Mesenteric fat pad (tissue), 1 donor: ENCODE data around the gene GRIA1. TPM values are rescaled to one million over a fixed set of nuclear protein-coding genes. Genes with fewer than 3 reads are reported as not detected.

Experiments used
- DNase-seq: peaks from one replicate; pipeline ENCODE4 v3.0.0-alpha.2; 2020; ENCODE audit warnings: low spot score
- long read RNA-seq: library from polyadenylated mRNA; unstranded; transcript quantifications from one replicate; pipeline ENCODE4 v2.0.0, GENCODE V29; 2020
- total RNA-seq: library from RNA; stranded (reverse); fragmentation: NEBNext Ultra II Directional; extraction: Animal tissue kit (Norgen Biotek cat#: 25700); gene quantifications from one replicate; pipeline ENCODE4 v1.2.1, GENCODE V29; 2021
- donor health status: DM: yes; HTN: yes; CAD: no.

Gene GRIA1
- 3.2 TPM for total RNA-seq
- long read RNA-seq, partial matches to known transcripts: 0 of 2 reads
- long read RNA-seq, other reads (novel, unspliced or antisense): 2 of 2 reads

DNA sequence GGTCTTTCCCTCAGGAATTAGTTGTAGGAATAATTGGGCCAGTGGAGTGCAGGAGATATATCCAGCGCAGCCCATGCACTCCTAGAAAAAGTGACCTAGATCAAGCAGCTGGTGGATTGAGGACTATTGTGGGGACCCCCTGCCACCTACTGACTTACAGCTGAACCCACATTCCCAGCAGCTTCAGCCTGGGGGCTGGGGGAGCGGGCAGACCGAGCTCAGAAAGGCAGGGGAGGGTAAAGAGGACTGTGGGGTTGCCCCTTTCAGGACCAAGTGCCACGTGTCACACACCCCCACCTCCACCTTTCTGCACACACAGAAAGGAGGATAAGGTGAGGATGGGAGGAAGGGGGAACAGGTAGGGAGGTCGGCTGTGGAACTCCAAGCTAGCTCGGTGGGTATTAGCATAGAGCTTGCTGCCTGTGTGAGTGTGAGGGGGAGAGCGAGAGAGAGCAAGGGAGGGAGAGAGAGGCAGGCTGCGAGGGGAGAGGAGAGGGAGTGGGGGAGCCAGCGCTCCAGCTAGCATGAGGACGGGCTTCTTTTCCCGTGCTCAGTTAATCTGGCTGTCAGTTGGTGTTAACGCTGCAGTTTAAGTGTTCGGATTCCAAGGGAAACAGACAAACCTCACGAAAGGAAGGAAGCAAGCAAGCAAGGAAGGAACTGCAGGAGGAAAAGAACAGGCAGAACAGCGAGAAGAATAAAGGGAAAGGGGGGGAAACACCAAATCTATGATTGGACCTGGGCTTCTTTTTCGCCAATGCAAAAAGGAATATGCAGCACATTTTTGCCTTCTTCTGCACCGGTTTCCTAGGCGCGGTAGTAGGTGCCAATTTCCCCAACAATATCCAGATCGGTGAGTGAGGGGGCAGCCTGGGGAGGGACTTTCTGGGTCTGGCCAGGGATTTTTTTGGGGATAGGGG, at the start of gene GRIA1:
GRIA1 (plus strand) TSS at position 553 of the 920 bp plus-strand sequence.
- no peak for DNase-seq

DNA sequence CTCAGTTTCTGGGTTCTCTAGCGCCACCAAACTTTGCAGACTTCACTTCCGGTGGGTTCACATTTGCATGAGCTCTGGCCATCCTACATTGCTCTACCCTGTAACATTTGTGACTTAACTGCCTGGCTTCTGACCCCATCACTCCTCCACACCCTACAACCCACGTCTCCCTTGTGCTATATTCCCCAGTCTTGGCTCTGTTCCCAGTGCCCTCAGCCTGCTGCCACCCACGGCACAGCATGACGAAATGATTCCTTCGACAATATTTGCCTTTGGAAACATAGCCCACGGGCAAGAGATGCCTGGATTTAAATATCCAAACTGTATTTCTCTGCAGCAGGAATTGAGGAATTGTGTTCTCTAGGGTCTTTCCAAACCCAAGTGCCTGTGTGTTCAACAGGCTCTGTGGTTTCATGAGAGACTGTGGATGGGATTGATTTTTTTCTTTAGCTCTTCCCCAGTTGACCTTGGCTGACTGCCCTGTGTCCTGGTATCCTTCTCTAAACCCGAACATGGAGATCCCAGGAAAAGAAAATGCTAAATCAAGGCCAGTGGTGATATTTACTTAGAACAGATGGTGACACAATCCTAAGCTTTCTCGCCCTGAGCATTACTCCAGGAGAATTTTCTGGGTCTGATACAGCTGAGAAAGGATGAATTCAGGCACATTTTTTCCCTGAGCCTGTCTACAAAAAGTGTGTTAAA, 44.4 kb upstream of the GRIA1 start:
- DNase-seq: no peak

DNA sequence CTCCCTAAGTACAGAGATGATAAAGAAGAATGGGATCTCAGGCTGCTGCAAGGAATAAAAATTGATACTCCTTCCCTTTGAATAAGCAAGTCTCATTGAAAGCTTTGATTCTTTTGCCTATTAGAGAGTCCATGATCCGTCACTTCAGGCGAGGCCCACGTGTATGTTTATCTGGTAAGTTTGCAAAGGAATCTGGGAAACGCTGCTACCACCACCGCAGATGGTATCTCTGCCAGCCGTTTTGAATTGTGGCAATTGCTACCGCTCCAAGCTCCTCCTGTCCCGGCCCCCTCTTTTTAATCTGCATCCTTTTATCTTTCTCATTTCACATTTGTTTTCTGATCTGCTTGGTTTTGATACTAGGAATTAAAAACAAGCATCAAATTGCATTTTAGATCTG, 42.9 kb upstream of the GRIA1 start:
- DNase-seq: no peak

DNA sequence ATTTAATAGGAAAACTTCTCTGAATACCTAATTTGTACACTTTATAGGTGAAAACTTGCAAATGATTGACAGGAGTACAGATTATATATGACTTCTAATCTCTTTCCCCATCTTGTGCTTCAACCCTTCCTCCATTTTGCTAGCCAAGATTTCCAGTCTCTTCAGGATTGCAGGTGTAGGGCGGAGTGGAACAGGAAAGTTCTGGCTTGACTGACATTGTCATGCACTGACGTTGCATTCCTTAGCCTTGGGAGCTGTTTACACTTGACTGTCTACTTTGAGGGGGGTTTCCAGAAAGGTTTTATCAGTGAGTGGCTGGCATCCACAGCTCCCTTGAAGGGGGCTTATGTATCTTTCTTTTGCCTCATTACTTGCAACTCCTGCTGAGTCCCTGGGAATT, 34.1 kb upstream of the GRIA1 start:
- DNase-seq: no peak

DNA sequence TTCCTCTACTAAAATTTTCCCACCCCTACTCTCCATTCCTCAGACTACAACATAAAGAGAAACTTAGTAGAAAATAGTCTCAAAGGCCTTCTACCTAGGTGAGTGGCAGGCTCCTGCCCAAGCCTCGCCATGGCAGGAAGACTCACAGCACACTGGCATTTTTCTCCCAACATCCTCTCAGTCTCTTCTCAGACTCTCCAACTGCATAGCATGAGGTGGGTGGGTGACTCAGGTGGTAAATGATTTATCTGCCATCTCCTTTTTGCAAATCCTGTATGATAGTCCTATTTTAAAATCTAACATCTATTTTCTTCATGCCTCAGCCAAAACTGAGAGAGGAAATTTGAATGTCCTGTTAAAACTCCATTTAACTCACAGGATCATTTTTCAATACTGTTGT, 33.5 kb upstream of the GRIA1 start:
- no peak for DNase-seq

DNA sequence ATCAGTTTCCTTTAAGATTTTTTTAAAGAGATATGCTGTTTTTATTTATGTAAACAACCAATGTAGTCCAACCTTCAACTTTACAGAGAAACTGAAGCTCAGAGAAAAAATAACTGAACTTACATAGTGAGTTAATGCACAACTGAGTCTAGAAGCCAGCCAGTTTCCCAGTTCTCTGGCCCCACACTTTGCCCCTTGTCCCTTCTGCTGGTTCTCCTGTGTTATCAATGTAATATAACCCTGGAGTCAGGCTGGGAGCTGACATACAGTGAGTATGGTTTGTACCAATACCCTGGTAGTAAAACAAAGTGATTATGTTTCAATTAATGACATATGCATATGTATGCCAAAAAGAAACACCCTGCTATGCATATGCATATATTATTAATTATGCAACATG, 32.2 kb upstream of the GRIA1 start:
- no peak for DNase-seq

DNA sequence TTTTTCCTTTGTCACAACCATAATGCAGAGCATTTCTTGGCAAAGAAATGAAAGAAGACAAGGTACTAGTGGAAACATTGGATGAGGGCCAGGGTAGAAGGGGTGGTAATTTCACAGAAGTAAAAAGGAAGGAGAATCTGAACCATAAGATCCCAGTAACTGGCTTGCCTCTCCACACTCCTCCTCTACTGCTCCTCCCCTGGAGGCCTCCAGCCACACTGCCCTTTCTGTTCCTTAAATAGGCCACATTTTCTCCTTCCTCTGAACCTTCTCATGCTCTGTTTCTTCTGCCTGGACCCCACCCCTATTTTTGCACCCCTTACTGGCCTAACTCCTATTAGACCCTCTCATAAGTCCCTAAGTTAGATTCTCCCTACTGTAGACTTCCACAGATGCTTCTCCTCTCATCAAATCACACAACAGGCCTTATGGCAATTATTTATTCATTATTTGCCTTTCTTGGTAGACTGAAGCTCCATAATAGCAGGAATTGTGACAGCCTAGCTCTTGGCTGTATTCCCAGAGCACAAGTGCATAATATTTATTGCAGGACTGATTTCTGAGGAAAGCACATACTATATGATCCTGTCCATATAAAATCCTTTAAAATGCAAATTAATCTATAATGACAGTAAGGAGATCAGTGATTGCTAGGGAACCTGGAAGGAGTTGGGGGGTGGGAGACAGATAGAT, 31.3 kb upstream of the GRIA1 start:
- DNase-seq: no peak

DNA sequence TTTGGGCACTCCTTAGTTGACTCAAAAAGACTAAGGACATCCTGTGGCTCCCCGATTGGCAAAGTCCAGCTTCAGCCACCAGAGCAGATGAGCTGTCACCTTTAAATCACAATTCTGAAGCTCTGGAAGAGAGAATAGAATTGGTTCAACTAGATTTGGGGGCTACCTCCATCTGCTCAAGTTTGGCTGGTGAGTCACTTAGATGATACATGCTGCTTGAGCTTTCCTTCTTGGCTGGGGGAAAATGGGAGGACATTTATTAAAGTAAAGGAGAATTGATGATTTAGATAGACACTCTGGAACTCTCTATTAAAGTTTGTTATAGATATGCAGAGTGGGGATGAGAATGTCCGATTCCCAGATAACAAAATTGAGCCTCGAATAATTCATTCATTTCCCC, 30.0 kb upstream of the GRIA1 start:
- no peak for DNase-seq

DNA sequence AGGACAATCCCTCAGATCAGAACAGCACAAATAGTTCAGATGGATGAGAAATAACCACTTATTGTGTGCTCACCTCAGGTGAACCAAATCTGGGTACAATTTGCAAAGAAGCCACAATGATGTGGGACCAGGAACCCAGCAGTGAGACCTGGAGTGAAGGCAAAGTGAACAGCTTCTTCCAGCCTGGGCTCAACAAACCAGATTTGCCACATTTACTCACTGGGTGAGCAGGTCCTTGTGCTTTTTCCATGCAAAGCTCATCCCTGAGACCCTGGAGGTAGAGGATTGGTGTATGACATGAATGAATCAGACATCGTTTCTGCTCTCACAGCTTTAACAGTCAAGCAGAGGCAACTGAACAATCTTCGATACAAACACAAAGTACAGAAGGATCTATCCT, 29.1 kb upstream of the GRIA1 start:
- no peak for DNase-seq

DNA sequence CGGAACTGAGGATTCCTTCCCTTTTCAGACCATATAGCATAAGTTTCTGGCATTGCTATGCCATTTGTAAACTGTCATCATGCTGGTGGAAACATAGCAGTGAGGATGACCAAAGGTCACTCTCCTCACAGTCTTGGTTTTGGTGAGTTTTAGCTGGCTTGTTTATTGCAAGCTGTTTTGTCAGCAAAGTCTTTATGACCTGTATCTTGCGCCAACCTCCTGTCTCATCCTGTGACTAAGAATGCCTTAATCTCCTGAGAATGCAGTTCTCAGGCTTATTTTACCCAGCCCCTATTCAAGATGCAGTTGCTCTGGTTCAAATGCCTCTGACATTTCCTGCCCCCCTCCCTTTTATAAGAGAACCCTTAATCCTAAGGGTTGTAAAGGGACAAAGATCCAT, 26.7 kb upstream of the GRIA1 start:
- DNase-seq: no peak

DNA sequence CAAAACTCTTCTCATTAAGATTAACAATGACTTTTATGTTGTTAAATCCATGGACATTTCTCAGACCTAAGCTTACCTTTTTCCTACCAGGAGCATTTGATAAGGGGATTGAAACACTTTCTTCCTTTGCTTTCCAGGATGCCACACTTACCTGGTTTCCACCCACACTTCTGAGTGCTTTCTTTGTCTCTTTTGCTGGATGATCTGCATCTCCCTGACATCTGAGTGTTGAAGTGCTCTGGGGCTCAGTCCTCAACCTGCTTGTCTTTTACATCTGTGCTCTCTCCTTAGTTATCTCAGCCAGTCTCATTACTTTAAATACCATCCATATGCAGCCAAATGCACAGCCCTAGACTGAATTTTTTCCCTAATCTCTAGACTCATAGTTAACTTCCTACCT, 22.9 kb upstream of the GRIA1 start:
- no peak for DNase-seq

DNA sequence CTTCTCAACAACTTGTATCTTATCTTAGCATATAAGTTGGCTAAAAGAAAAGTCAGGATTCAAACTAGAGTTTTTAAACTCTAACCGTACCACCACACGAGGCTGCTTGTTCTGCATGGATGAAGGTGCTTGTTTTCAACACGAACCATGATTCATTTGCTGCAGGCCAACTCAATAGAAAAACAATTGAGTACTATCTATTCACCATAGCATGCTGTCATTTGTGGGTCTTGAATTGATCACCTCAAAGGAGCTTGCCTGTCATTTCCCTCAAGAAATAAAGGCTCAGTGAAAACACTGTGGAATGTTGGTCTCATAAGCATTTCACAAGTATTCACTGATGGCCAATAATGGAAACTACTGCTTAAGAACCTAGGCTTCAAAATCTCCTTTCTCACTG, 21.0 kb upstream of the GRIA1 start:
- no peak for DNase-seq

DNA sequence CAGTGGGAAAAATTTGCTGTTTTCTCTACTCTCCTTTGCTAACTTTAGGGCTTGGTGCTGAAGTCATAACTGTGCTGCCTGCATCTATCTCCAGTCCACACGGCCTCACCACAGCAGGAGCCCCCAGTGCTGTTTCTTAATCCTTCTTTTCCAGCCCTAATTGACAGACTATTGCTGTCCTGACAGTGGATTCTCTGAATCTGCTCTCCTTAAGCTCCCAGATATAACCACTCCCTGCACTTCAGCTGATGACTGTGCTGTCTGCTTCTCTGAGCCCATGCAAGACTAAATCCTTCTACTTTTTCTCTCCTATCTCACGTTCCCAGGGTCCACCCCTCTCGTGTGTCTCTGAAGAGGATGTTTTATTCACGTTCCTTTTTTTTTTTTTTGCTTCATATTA, 19.7 kb upstream of the GRIA1 start:
- DNase-seq: no peak

DNA sequence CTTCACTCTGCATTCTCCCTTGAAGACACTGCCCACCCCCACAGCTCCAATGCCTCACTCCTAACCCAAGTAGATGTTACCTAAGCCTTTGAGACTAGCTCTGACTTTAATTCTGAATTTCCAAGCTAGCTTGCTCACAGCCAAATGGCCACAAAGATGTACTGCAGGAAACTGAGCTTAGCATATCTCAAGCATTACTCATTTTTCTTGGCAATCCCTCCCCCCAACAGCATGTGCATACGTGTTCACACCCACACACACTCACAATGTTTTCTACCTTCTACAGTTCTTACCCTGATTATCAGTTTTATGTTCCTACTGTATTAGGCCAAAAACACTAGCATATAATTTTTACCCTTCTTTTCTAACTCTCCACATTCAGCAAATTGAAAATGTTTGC, 13.7 kb upstream of the GRIA1 start:
- DNase-seq: no peak

DNA sequence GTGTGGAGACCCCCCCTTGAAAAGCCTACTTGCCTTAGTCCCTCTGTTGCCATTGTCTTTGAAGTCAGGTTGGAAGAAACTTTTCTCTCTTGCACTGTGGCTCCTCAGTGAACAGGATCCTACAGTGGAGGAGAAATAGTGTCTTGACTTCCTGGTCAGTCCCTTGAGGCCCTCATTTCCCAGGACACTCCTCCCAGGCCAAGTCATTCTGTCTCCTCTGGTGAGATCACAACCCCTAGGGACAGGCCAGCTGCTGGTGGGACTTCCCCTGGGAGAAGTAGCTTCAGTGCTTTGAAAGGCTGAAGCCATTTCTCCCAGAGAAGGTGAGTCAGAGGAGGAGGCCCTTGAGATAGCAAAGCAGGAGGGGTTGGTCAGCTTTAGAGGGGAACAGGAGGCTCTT, 10.1 kb upstream of the GRIA1 start:
- DNase-seq: no peak

DNA sequence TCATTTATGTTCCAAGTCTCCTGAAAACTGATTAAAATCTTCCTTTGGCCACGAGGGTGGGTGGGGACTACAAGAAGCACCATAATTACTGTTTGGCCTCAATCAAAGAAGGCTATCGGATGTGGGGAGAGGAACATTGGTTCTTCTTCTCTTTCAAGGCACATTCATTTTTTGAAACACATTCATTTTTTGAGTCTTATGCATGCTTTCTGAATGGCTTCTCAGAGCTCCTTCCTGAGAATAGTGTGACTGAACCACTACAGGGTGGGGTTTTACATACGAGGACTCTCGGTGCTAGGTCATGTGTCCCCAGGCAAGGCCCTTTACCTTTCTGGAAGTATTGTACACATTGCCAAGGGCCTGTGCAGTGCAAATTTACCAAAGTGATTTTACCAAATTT, 7.0 kb upstream of the GRIA1 start:
- no peak for DNase-seq

DNA sequence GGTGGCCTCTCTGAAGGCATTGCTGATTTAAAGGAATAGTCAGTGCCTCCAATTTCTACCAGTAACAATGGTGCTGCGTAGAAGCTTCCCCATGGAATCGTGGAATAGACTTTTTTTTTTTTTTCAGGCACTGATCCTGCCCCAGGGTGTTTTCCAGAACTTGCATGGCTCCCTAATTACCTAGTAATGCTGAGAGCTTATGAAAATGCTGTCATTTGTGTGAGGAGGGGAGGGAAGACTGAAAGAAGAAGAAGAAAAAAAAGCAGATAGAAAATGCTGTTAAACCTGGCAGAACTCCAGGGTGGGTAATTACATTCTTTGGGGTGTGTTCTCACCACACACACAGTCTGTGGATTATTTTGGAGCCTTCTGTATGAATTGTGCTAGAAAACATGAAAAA, 4.8 kb upstream of the GRIA1 start:
- DNase-seq: no peak

DNA sequence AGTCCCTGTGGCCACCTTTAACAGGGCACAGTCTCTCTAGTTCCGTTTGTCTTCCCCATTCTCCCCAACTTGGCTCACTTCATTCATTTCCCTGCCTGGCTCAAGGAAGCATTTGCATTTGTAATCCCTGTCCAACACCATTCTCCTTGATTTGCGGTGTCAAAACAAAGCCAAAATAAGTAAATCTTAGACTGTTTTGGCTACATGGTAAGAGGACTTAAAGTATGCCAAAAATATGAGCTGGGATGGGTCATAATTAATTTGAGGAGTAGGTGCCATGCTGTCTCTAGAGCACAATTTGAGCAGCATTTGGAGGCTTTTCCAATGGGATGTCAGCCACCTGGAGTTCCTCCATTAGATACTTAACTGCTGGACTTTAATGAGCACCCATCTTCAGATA, 3.7 kb upstream of the GRIA1 start:
- DNase-seq: no peak

DNA sequence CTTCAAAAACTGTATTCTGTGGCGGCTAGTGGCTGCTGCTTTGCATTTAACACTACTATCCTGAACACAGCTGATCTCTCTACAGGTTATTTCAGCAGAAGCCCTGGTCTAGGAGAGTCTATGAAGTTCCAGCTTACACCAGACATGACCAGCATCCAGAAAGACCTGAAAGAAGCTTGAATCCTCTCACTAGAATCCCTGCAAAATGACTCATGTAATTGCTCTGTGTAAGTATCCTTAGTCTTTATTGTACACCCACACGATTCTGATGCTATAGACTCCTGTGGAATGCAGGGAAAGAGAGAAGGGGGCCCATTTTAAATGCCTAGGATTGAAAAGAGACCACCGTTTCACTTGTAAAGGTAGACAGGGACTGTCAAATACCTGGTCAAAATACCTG, 859 bp upstream of the GRIA1 start:
- no peak for DNase-seq

DNA sequence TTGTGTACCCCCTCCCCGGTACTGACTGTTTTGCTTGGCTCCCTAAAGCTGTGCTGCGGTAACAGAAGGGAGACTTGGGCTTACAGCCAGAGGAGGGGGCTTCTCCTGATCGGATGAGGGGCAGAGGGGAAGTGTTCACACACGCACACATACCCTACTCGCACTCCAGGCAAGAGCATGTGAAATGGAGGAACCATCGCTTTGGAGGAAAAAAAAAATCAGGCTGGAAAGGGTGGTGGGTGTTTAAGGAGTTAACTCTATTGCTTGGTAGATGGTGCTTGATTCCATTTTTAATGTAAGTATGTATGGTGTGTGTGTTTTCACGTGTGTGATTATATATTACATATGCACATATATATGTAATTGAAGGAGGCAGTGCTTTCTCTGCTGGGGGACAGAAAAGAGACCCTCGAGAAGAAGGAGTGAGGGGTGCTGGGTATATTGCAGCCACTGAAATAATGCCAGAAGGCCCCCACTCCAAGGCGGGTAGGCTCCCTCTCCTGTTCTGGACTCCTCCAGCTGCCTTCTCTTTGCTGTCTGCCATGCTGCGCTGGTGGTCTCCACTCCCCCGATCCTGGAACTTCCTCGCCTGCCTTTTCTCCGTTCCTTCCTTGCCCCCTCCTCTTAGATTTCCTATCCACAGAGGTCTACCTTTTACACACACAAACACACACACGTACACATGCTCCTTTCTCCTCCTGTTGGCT, 721 bp downstream of the GRIA1 start:
- no peak for DNase-seq

DNA sequence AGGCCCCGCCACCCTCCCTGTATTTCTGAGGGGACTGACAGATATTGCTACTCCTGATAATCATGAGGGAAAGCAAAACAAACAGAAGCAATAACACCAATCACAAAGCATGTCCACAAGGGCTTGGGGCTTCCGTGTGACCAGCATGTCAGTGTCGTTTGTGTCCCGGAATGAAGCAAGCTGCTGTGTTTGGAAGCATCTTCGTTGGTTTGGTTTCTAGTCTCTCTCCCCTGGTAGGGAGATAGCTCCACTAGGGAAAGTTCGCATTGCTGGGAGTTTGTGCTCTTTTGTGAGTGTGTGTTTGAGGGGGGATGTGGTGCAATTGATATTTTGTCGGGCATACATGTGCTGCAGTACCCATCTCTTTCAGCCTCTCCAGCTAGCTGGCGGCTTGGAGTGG, 1.4 kb downstream of the GRIA1 start:
- no peak for DNase-seq
